ENCODE data around the gene ZSCAN10. TPM values are rescaled to one million over a fixed set of nuclear protein-coding genes. Genes with fewer than 3 reads are reported as not detected.

Gene ZSCAN10
- total and polyA plus RNA-seq, 4 donors = not detected

DNA sequence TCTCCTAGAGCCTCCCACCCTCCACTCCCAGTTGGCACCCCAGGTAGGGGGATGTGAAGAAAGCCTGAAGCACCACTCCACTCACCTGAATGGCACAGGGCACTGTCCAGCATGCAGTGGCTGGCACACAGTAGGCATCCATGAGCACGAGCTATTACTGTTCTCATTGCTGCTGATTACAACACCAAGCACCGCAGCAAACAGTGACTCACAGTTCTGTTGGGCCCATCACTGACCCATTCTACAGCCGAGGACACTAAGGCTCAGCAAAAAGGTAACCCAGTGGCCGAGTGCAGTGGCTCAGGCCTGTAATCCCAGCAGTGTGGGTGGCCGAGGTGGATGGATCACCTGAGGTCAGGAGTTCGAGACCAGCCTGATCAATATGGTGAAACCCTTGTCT is 2.7 kb downstream of the ZSCAN10 start:
- no peaks in the 10 kb centered on the region for H3K9me3 ChIP-seq (ENCODE audit: control insufficient read depth, insufficient read depth, low read length)
- H3K27ac ChIP-seq (ENCODE audit: low read depth, low read length) = no peak overlapping the region
- peaks cover 16% of the 10 kb centered on the region for H3K4me1 ChIP-seq (ENCODE audit: control insufficient read depth, insufficient read depth, low read length)
- DNase-seq (ENCODE audit: low read depth in 4 of 6, low spot score in 6 of 6) = no peak
- 91% methylated on average over 4 of the region's 6 CpGs for WGBS (ENCODE audit: insufficient coverage)
- no peaks in the 10 kb centered on the region for H3K36me3 ChIP-seq (ENCODE audit: control insufficient read depth, insufficient read depth, low read length)
- H3K4me3 ChIP-seq (ENCODE audit: low read depth, low read length) = no peak overlapping the region
- peaks cover 40% of the 10 kb centered on the region for H3K27me3 ChIP-seq (ENCODE audit: control insufficient read depth, insufficient read depth, low read length)

DNA sequence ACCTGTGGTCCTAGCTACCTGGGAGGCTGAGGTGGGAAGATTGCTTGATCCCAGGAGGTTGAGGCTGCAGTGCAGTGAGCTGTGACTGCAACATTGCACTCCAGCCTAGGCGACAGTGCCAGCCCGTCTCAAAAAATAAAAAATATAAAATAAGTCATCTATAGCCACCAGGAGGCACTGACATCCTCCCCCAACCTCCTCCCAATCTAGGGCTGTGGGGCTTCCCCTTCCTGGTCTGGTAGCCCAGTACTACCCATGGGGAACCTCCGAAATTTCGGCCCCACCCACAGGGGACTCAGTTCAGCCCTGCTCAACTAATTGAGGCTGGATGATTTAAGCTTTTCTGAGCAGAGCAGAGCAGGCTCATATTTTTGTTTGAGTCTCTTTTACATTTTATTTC is 3.2 kb downstream of the ZSCAN10 start:
- Histone ChIP-seq H3K9me3 (ENCODE audit: control insufficient read depth, insufficient read depth, low read length) (no peaks in the 10 kb centered on the region), H3K4me1 (ENCODE audit: control insufficient read depth, insufficient read depth, low read length) (peaks cover 16% of the 10 kb centered on the region), H3K36me3 (ENCODE audit: control insufficient read depth, insufficient read depth, low read length) (no peaks in the 10 kb centered on the region), H3K27me3 (ENCODE audit: control insufficient read depth, insufficient read depth, low read length) (peaks cover 35% of the 10 kb centered on the region), H3K4me3 (ENCODE audit: low read depth, low read length) (no peak overlapping the region), H3K27ac (ENCODE audit: low read depth, low read length) (no peak overlapping the region)
- DNase-seq (ENCODE audit: low read depth in 4 of 6, low spot score in 6 of 6) = no peak
- no CpG with 5 or more reads among the region's 4 CpGs for WGBS (ENCODE audit: insufficient coverage)

- Histone ChIP-seq H3K36me3 (ENCODE audit: control insufficient read depth, insufficient read depth, low read length) (no peaks in the 10 kb centered on the region), H3K4me3 (ENCODE audit: low read depth, low read length) (no peak overlapping the region), H3K4me1 (ENCODE audit: control insufficient read depth, insufficient read depth, low read length) (peaks cover 9% of the 10 kb centered on the region), H3K27ac (ENCODE audit: low read depth, low read length) (no peak overlapping the region), H3K27me3 (ENCODE audit: control insufficient read depth, insufficient read depth, low read length) (peaks cover 26% of the 10 kb centered on the region), H3K9me3 (ENCODE audit: control insufficient read depth, insufficient read depth, low read length) (no peaks in the 10 kb centered on the region)
- WGBS (ENCODE audit: insufficient coverage) = 88% methylated on average over 19 of the region's 22 CpGs
- DNase-seq (ENCODE audit: low read depth in 4 of 6, low spot score in 6 of 6) = no peak
These were observed 4.6 kb downstream of the ZSCAN10 start for GRCh38 chr16:3094289-3095027.

DNA sequence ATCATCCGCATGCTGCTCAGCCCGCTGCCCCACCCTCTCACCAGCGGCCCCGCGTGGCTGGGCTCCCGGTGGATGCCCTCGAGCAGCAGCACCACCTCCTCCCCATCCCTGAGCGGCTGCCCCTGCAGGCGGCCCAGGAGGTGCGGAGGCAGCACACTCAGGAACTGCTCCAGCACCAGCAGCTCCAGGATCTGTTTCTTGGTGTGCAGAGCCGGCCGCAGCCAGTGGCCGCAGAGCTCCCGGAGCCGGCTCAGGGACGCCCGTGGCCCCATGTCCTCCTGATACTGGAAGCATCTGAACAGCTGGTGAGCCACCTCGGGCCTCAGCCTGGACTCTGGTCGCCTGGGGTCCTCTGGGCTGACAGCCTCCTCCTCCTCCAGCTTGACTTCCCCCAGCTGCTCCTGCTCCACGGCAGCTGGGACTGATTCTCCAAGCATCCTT is 6.6 kb downstream of the ZSCAN10 start:
- Histone ChIP-seq H3K4me3 (ENCODE audit: low read depth, low read length) (no peak overlapping the region), H3K27me3 (ENCODE audit: control insufficient read depth, insufficient read depth, low read length) (peaks cover 10% of the 10 kb centered on the region), H3K27ac (ENCODE audit: low read depth, low read length) (no peak overlapping the region), H3K36me3 (ENCODE audit: control insufficient read depth, insufficient read depth, low read length) (no peaks in the 10 kb centered on the region), H3K4me1 (ENCODE audit: control insufficient read depth, insufficient read depth, low read length) (peaks cover 8% of the 10 kb centered on the region), H3K9me3 (ENCODE audit: control insufficient read depth, insufficient read depth, low read length) (no peaks in the 10 kb centered on the region)
- 79% methylated on average over 20 of the region's 20 CpGs for WGBS (ENCODE audit: insufficient coverage)
- no peak for DNase-seq (ENCODE audit: low read depth in 4 of 6, low spot score in 6 of 6)

DNA sequence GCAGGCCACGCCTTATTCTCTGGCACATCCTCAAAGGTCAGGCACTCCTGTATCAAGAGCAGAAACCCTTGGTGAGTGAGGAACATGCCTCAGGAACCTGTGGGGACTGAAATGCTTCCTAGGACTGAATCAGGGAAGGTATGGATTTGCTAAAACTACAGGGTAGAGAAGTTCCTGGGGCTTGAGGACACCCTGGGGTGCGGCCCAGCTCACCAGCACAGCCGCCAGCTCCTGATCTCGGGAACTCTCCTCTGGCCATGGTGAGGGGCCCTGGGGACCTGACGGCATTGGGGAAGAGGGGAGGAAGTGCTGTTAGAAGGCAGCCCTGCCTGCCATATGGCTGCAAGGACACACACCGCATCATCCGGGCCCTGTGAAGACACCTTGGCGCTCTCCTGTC is 7.5 kb downstream of the ZSCAN10 start:
- DNase-seq (ENCODE audit: low read depth in 4 of 6, low spot score in 6 of 6) = no peak
- peaks cover 17% of the 10 kb centered on the region for H3K4me1 ChIP-seq (ENCODE audit: control insufficient read depth, insufficient read depth, low read length)
- H3K4me3 ChIP-seq (ENCODE audit: low read depth, low read length) = no peak overlapping the region
- H3K27ac ChIP-seq (ENCODE audit: low read depth, low read length) = no peak overlapping the region
- no peaks in the 10 kb centered on the region for H3K9me3 ChIP-seq (ENCODE audit: control insufficient read depth, insufficient read depth, low read length)
- no peaks in the 10 kb centered on the region for H3K36me3 ChIP-seq (ENCODE audit: control insufficient read depth, insufficient read depth, low read length)
- WGBS (ENCODE audit: insufficient coverage) = 89% methylated on average over 8 of the region's 8 CpGs
- H3K27me3 ChIP-seq (ENCODE audit: control insufficient read depth, insufficient read depth, low read length) = peaks cover 4% of the 10 kb centered on the region

DNA sequence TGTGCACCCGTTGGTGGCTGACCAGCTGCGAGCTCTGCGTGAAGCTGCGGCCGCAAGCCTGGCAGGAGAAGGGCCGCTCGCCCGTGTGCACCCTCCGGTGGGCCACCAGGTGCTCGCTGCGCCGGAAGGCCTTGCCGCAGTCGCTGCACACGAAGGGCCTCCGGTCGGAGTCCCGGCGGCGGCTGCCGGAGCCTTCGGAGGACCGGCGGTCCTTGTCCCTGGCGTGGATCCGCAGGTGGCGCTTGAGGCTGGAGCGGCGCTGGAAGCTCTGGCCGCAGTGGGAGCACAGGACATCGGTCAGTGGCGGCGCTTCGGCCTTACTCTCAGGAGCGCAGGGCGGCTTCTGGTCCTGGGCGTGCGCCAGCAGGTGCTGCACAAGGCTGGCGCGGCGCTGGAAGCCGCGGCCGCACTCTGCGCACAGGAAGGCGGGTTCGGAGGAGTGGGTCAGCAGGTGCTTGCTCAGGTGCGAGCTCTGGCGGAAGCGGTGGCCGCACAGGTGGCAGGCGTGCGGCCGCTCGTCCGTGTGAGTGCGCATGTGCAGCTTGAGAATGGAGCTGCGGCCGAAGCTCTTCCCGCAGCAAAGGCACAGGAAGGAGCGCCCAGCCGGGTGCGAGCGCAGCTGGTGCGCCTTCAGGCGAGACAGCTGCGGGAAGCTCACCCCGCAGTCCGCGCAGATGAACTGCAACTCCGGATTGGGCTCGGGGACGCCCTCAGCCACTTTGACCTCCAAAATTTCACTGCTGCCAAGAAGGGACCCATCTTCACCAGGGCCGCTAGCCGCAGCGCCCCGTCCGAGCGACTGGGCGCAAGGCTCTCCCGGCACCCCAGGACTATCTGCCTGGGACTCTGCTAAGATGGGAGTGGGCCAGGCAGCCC is 9.1 kb downstream of the ZSCAN10 start:
- no peak overlapping the region for H3K4me3 ChIP-seq (ENCODE audit: low read depth, low read length)
- 95% methylated on average over 81 of the region's 81 CpGs for WGBS (ENCODE audit: insufficient coverage)
- peaks cover 21% of the 10 kb centered on the region for H3K4me1 ChIP-seq (ENCODE audit: control insufficient read depth, insufficient read depth, low read length)
- no peak for DNase-seq (ENCODE audit: low read depth in 4 of 6, low spot score in 6 of 6)
- no peaks in the 10 kb centered on the region for H3K9me3 ChIP-seq (ENCODE audit: control insufficient read depth, insufficient read depth, low read length)
- H3K36me3 ChIP-seq (ENCODE audit: control insufficient read depth, insufficient read depth, low read length) = no peaks in the 10 kb centered on the region
- no peak overlapping the region for H3K27ac ChIP-seq (ENCODE audit: low read depth, low read length)
- no peaks in the 10 kb centered on the region for H3K27me3 ChIP-seq (ENCODE audit: control insufficient read depth, insufficient read depth, low read length)

DNA sequence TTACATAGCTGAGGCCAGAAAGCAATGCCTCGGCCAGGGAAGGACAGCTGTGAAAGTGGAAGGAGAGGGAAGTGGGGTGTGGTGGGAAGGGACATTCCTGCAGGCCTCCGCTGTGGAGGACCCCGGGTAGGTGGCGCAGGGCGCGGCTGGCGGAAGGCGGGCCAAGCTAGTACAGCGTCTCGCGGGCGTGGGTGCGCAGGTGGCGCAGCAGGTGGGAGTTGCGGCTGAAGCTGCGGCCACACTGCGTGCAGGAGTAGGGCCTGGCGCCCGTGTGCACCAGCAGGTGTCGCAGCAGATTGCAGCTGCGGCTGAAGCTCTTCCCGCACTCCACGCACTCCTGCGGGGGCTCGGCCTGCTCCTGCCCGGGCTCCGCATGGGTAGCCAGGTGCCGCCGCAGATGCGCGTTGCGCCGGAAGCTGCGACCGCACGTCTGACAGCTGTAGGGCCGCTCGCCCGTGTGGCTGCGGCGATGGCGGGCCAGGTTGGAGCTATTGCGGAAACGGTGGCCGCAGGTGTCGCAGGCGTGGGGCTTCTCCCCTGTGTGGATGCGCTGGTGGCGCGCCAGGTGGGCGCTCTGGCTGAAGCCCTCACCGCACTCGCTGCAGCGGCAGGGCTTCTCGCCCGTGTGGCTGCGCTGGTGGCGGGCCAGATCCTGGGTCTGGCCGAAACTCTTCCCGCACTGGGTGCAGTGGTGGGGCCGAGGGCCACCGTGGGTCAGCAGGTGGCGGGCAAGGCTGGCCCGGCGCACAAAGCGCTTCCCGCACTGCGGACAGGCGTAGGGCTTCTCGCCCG is 10.0 kb downstream of the ZSCAN10 start:
- Histone ChIP-seq H3K36me3 (ENCODE audit: control insufficient read depth, insufficient read depth, low read length) (no peaks in the 10 kb centered on the region), H3K27me3 (ENCODE audit: control insufficient read depth, insufficient read depth, low read length) (no peaks in the 10 kb centered on the region), H3K9me3 (ENCODE audit: control insufficient read depth, insufficient read depth, low read length) (no peaks in the 10 kb centered on the region), H3K4me1 (ENCODE audit: control insufficient read depth, insufficient read depth, low read length) (peaks cover 21% of the 10 kb centered on the region), H3K4me3 (ENCODE audit: low read depth, low read length) (no peak overlapping the region), H3K27ac (ENCODE audit: low read depth, low read length) (no peak overlapping the region)
- DNase-seq (ENCODE audit: low read depth in 4 of 6, low spot score in 6 of 6) = no peak
- WGBS (ENCODE audit: insufficient coverage) = 95% methylated on average over 71 of the region's 71 CpGs

GRCh38 chr16:3088450-3088849 is 10.6 kb downstream of the ZSCAN10 start:
- Histone ChIP-seq H3K9me3 (ENCODE audit: control insufficient read depth, insufficient read depth, low read length) (no peaks in the 10 kb centered on the region), H3K27ac (ENCODE audit: low read depth, low read length) (no peak overlapping the region), H3K36me3 (ENCODE audit: control insufficient read depth, insufficient read depth, low read length) (no peaks in the 10 kb centered on the region), H3K4me3 (ENCODE audit: low read depth, low read length) (no peak overlapping the region), H3K4me1 (ENCODE audit: control insufficient read depth, insufficient read depth, low read length) (peaks cover 21% of the 10 kb centered on the region), H3K27me3 (ENCODE audit: control insufficient read depth, insufficient read depth, low read length) (no peaks in the 10 kb centered on the region)
- 68% methylated on average over 4 of the region's 7 CpGs for WGBS (ENCODE audit: insufficient coverage)
- DNase-seq (ENCODE audit: low read depth in 4 of 6, low spot score in 6 of 6) = no peak
